GM12878 (cell line): ENCODE results near the gene DNAAF1. TPM values are rescaled to one million over a fixed set of nuclear protein-coding genes. Genes with fewer than 3 reads are reported as not detected.

Experiments
- ATAC-seq: fragments of 200-7000 bp; cut with Tn5 transposase; 3 replicates; pipeline ENCODE4 v1.9.1; 2020; ENCODE audit warnings: mild to moderate bottlenecking, moderate library complexity
- BruUV-seq: library from RNA; stranded (reverse); fragments of 400-500 nt; replicated peaks from 2 replicates; lab custom pipeline; 2021; lab: Mats Ljungman, UMichigan
- CTCF ChIA-PET: fragments of 300-600 bp; sonication (Branson Sonifier 250); formaldehyde crosslinking; extraction: SDS; loops from one replicate; lab custom pipeline; 2021; ENCODE audit warnings: inconsistent platforms; lab: Yijun Ruan, JAX
- POLR2A ChIA-PET: fragments of 350-600 bp; formaldehyde crosslinking; extraction: SDS; loops from one replicate; lab custom pipeline; 2021; ENCODE audit warnings: inconsistent platforms; lab: Charles Lee
- RAD21 ChIA-PET: fragments of 300-600 bp; sonication (Branson Sonifier 250); formaldehyde crosslinking; loops from one replicate; lab custom pipeline; 2023; ENCODE audit warnings: antibody characterized with exemption; ENCODE audit not compliant: unreplicated experiment; lab: Charles Lee
- SMC1A ChIA-PET: fragments of 300-600 bp; sonication (Branson Sonifier 250); formaldehyde crosslinking; loops from one replicate; lab custom pipeline; 2023; ENCODE audit not compliant: unreplicated experiment, uncharacterized antibody; lab: Charles Lee
- DNase-seq: peaks from one replicate; pipeline ENCODE4 v3.0.0-alpha.2; 2011; ENCODE audit warnings: low read depth, low spot score
- FAIRE-seq: peaks from 3 replicates; lab custom pipeline; 2011; peaks lifted over from hg19 to GRCh38; lab: Jason Lieb, UNC
- H2AFZ ChIP-seq: 2 replicates; pipeline ENCODE4 v1.6.0; 2011; ENCODE audit warnings: low read depth, low read length, control low read depth; ENCODE audit not compliant: control insufficient read depth
- H3K27ac ChIP-seq: 2 replicates; pipeline ENCODE4 v1.5.1; 2011; ENCODE audit warnings: control low read depth; ENCODE audit not compliant: control insufficient read depth, insufficient read depth
- H3K27me3 ChIP-seq, 2 experiments: replicated peaks in 1 of 2; 2 replicates each; pipeline versions ENCODE4 v1.6.0 to v1.6.1; 2011; ENCODE audit warnings: low read length in 1 of 2; ENCODE audit not compliant: control insufficient read depth in 2 of 2, insufficient read depth in 2 of 2
- H3K36me3 ChIP-seq, 2 experiments: 2 replicates each; pipeline ENCODE4 v1.5.1; 2011; ENCODE audit warnings: low read length in 1 of 2; ENCODE audit not compliant: control insufficient read depth in 2 of 2, insufficient read depth in 2 of 2
- H3K4me1 ChIP-seq: 2 replicates; pipeline ENCODE4 v1.6.1; 2011; ENCODE audit warnings: mild to moderate bottlenecking, low read length, moderate library complexity, mixed read lengths; ENCODE audit not compliant: control insufficient read depth, insufficient read depth
- H3K4me2 ChIP-seq: 2 replicates; pipeline ENCODE4 v1.6.0; 2011; ENCODE audit warnings: control low read depth; ENCODE audit not compliant: control insufficient read depth, insufficient read depth
- H3K4me3 ChIP-seq: fragments of 200-600 bp; sonication (generic); 2 replicates; pipeline ENCODE4 v1.5.1; 2016
- H3K79me2 ChIP-seq: 2 replicates; pipeline ENCODE4 v1.6.0; 2011; ENCODE audit warnings: low read length; ENCODE audit not compliant: control insufficient read depth, insufficient read depth
- H3K9ac ChIP-seq: 2 replicates; pipeline ENCODE4 v1.8.0; 2011; ENCODE audit warnings: low read length, control low read depth, mixed read lengths; ENCODE audit not compliant: control insufficient read depth, insufficient read depth
- H3K9me3 ChIP-seq: replicated peaks from 3 replicates; pipeline ENCODE4 v1.5.1; 2011; ENCODE audit warnings: mild to moderate bottlenecking, low read length; ENCODE audit not compliant: control insufficient read depth, insufficient read depth
- H4K20me1 ChIP-seq: 2 replicates; pipeline ENCODE4 v1.6.0; 2011; ENCODE audit not compliant: control insufficient read depth, insufficient read depth
- CHD1 ChIP-seq: IDR thresholded peaks from 2 replicates; pipeline ENCODE4 v1.6.1; 2012; ENCODE audit warnings: low read depth, low read length, improper control_type of control experiment
- FOS ChIP-seq: IDR thresholded peaks from 3 replicates; pipeline ENCODE4 v1.6.1; 2011; ENCODE audit warnings: borderline replicate concordance; ENCODE audit not compliant: insufficient read length; ENCODE audit errors: extremely low read depth
- NFIC ChIP-seq: IDR thresholded peaks from 2 replicates; pipeline ENCODE4 v1.6.1; 2012; ENCODE audit warnings: low read depth, mild to moderate bottlenecking, inconsistent platforms, low read length, moderate library complexity
- WRNIP1 ChIP-seq: IDR thresholded peaks from 2 replicates; pipeline ENCODE4 v1.6.1; 2011; ENCODE audit warnings: low read depth, low read length, improper control_type of control experiment, borderline replicate concordance
- WGBS: methylation state at CpG from one replicate; pipeline ENCODE4 v1.1.6; 2016; ENCODE audit warnings: low lambda C conversion rate; ENCODE audit not compliant: insufficient replicate concordance, insufficient coverage; ENCODE audit errors: missing lambda C conversion rate; 5-methylcytosine and 5-hydroxymethylcytosine counted together
- in situ Hi-C: fragments of 300-500 bp; cut with MboI; formaldehyde crosslinking; loops from 9 replicates; pipeline ENCODE4 v1.14.3; 2018; ENCODE audit warnings: mixed read lengths
- intact Hi-C: fragments of 100-400 bp; cut with micrococcal nuclease; formaldehyde crosslinking; loops from one replicate; pipeline ENCODE4 v1.14.2; 2022; ENCODE audit not compliant: unreplicated experiment
- polyA plus RNA-seq, 11 experiments: library from polyadenylated mRNA; depleted of rRNA in 4 of 11; unstranded in 6 of 11; stranded (reverse) in 5 of 11; fragments of >200 nt; fragmentation: Nextera tagmentation in 4 of 11; fragmentation: Illumina TruSeq in 1 of 11; extraction: Ambion mirVana in 4 of 11; extraction: Trizol in 1 of 11; gene quantifications; 1 replicate in 1 of 11; 2 replicates in 10 of 11; pipeline versions ENCODE4 v1.2.1 to v1.2.3, GENCODE V29; 2011 to 2016; ENCODE audit warnings: inconsistent platforms in 2 of 11, missing spikeins in 2 of 11, low read depth in 1 of 11
- total RNA-seq, 4 experiments: library from RNA; depleted of rRNA in 3 of 4; stranded (reverse); fragments of >200 nt in 3 of 4; fragmentation: Illumina TruSeq in 1 of 4; extraction: Trizol in 1 of 4; gene quantifications; 2 replicates each; pipeline versions ENCODE4 v1.2.1 to v1.2.3, GENCODE V29; 2013 to 2021
- TF ChIP-seq, protein P1 (sequence below): IDR thresholded peaks from 2 replicates; pipeline ENCODE4 v1.6.1; 2012; ENCODE audit warnings: mild to moderate bottlenecking, low read depth, low read length

DNAAF1 gene
- total and polyA plus RNA-seq, 10 of the 15 experiments (the other 5 are each of a cell fraction or from before 2014, with no cell fraction given): 0.02 to 0.76 (median 0.08) TPM; not detected in 6

DNA sequence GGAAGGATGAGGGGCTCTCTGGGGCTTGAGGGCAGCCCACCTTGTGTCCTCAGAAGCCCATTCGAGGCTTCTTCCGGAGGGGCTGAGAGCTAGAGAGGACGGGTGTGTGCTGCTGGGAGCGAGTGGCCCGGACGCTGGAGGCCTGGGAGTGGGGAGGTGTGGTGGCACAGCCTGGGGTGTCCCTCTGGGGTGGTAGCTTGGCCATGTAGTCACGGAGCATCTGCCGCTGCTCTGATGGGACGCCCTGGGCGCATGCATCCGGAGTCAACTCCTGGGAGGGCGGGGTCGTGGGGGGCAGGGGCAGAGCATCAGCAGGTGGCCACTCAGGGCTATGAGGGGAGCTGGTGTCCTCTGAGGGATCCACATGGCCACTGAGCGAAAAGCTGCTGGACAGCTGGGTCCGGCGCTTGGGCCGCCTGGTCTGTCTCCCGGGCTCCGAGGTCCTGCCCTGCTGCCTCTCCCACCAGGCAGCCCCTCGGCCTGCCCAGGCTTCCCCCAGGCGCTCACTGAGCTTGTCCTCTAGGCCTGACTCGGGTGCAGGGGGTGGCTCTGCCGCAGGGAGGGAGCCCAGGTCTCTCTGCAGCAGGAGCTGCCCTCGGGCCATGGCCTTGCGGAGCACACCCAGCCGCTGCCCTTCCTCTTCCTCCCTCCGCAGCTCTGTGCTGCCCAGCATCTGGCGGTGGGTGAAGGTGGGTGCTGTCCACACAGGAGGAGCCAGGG is 33.9 kb downstream of the DNAAF1 start:
- ChIA-PET CTCF (interaction anchor here (1.1 to 7.1 kb wide), 4 partner anchors 7 to 113 kb away, joined by 3 to 82 read pairs (median 17); partner anchors contain the start of gene TAF1C), POLR2A (interaction anchor here (0.6 kb wide), 1 partner anchor 276 kb away, joined by 5 read pairs; no protein-coding TSS in a partner anchor), RAD21 (interaction anchor here (0.9 kb wide), 1 partner anchor 93 kb away, joined by 3 read pairs; no protein-coding TSS in a partner anchor), SMC1A (interaction anchor here (1.1 kb wide), 1 partner anchor 8 kb away, joined by 4 read pairs; the partner anchor contains the start of gene TAF1C)
- H3K9me3 ChIP-seq: no peaks in the 10 kb centered on the region
- H3K27ac ChIP-seq: no peak overlapping the region
- peaks cover 5 to 20% of the 10 kb centered on the region in 2 experiments; a peak in 3 of 4 replicates for H3K36me3 ChIP-seq
- DNase-seq: no peak
- no peaks in the 10 kb centered on the region for H4K20me1 ChIP-seq
- no peak overlapping the region for H3K4me2 ChIP-seq
- no TSS peak for BruUV-seq
- H3K79me2 ChIP-seq: no peaks in the 10 kb centered on the region
- intact Hi-C loops (no loop called here), in situ Hi-C loops (no loop called here)
- H3K4me3 ChIP-seq: no peak overlapping the region
- no peaks in the 10 kb centered on the region for H3K27me3 ChIP-seq
- H3K4me1 ChIP-seq: peaks cover 13% of the 10 kb centered on the region
- no peak for TF ChIP-seq CHD1
- no peak for TF ChIP-seq FOS
- no peak for TF ChIP-seq NFIC
- TF ChIP-seq, protein P1, sequence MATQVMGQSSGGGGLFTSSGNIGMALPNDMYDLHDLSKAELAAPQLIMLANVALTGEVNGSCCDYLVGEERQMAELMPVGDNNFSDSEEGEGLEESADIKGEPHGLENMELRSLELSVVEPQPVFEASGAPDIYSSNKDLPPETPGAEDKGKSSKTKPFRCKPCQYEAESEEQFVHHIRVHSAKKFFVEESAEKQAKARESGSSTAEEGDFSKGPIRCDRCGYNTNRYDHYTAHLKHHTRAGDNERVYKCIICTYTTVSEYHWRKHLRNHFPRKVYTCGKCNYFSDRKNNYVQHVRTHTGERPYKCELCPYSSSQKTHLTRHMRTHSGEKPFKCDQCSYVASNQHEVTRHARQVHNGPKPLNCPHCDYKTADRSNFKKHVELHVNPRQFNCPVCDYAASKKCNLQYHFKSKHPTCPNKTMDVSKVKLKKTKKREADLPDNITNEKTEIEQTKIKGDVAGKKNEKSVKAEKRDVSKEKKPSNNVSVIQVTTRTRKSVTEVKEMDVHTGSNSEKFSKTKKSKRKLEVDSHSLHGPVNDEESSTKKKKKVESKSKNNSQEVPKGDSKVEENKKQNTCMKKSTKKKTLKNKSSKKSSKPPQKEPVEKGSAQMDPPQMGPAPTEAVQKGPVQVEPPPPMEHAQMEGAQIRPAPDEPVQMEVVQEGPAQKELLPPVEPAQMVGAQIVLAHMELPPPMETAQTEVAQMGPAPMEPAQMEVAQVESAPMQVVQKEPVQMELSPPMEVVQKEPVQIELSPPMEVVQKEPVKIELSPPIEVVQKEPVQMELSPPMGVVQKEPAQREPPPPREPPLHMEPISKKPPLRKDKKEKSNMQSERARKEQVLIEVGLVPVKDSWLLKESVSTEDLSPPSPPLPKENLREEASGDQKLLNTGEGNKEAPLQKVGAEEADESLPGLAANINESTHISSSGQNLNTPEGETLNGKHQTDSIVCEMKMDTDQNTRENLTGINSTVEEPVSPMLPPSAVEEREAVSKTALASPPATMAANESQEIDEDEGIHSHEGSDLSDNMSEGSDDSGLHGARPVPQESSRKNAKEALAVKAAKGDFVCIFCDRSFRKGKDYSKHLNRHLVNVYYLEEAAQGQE: no peak
- no peak for TF ChIP-seq WRNIP1
- 94% methylated on average over 20 of the region's 28 CpGs for WGBS
- H2AFZ ChIP-seq: no peak overlapping the region
- no peak overlapping the region for H3K9ac ChIP-seq
- no peak for FAIRE-seq
- no peak for ATAC-seq
